ENCODE results near the gene ANKRD40. TPM values are rescaled to one million over a fixed set of nuclear protein-coding genes. Genes with fewer than 3 reads are reported as not detected.
"Not testable (repeated sequence)": the region's sequence is repeated elsewhere in the genome, so short reads cannot be mapped to it uniquely, and the experiment has no call there.

Gene ANKRD40
- total RNA-seq, 1 donor from 2014 or later, result 40.8 TPM

GRCh38 chr17:50683434-50684287 is 24.1 kb downstream of the ANKRD40 start:
- H3K27me3 Mint-ChIP-seq (ENCODE audit: unreplicated experiment), result peaks cover 1% of the 10 kb centered on the region
- H3K36me3 Mint-ChIP-seq (ENCODE audit: unreplicated experiment), result peaks cover 3% of the 10 kb centered on the region
- no peak overlapping the region for H3K27ac Mint-ChIP-seq (ENCODE audit: unreplicated experiment)
- no peak for TF ChIP-seq CTCF (IDR thresholded peaks at IDR 0.05; ENCODE audit: partially characterized antibody, unreplicated experiment)
- no peak overlapping the region for H3K4me3 Mint-ChIP-seq (ENCODE audit: unreplicated experiment)
- peaks cover 3% of the 10 kb centered on the region for H3K9me3 Mint-ChIP-seq (ENCODE audit: unreplicated experiment)
- DNase-seq, result no peak
- peaks cover 8% of the 10 kb centered on the region for H3K4me1 Mint-ChIP-seq (ENCODE audit: low read depth, unreplicated experiment)

GRCh38 chr17:50682938-50683337 is 24.8 kb downstream of the ANKRD40 start:
- Mint-ChIP-seq H3K27ac (ENCODE audit: unreplicated experiment) (no peak overlapping the region), H3K36me3 (ENCODE audit: unreplicated experiment) (peaks cover 3% of the 10 kb centered on the region), H3K27me3 (ENCODE audit: unreplicated experiment) (peaks cover 3% of the 10 kb centered on the region), H3K9me3 (ENCODE audit: unreplicated experiment) (peaks cover 3% of the 10 kb centered on the region), H3K4me1 (ENCODE audit: low read depth, unreplicated experiment) (peaks cover 8% of the 10 kb centered on the region), H3K4me3 (ENCODE audit: unreplicated experiment) (no peak overlapping the region)
- no peak for TF ChIP-seq CTCF (IDR thresholded peaks at IDR 0.05; ENCODE audit: partially characterized antibody, unreplicated experiment)
- DNase-seq, result no peak

- no peak overlapping the region for H3K27ac Mint-ChIP-seq (ENCODE audit: unreplicated experiment)
These were observed 25.3 kb downstream of the ANKRD40 start for GRCh38 chr17:50682441-50682840.

GRCh38 chr17:50681263-50682200 is 26.2 kb downstream of the ANKRD40 start:
- Mint-ChIP-seq H3K4me1 (ENCODE audit: low read depth, unreplicated experiment) (peaks cover 8% of the 10 kb centered on the region), H3K27ac (ENCODE audit: unreplicated experiment) (no peak overlapping the region), H3K4me3 (ENCODE audit: unreplicated experiment) (no peak overlapping the region), H3K36me3 (ENCODE audit: unreplicated experiment) (peaks cover 3% of the 10 kb centered on the region), H3K9me3 (ENCODE audit: unreplicated experiment) (peaks cover 3% of the 10 kb centered on the region), H3K27me3 (ENCODE audit: unreplicated experiment) (peaks cover 6% of the 10 kb centered on the region)
- peak; percentile 48 for DNase-seq
- no peak for TF ChIP-seq CTCF (IDR thresholded peaks at IDR 0.05; ENCODE audit: partially characterized antibody, unreplicated experiment)

More at GRCh38 chr17:50682441-50682840, 25.3 kb downstream of the ANKRD40 start:
- Mint-ChIP-seq H3K27me3 (ENCODE audit: unreplicated experiment) (peaks cover 3% of the 10 kb centered on the region), H3K36me3 (ENCODE audit: unreplicated experiment) (peaks cover 3% of the 10 kb centered on the region), H3K4me1 (ENCODE audit: low read depth, unreplicated experiment) (peaks cover 8% of the 10 kb centered on the region), H3K4me3 (ENCODE audit: unreplicated experiment) (no peak overlapping the region), H3K9me3 (ENCODE audit: unreplicated experiment) (peaks cover 3% of the 10 kb centered on the region)
- no peak for TF ChIP-seq CTCF (IDR thresholded peaks at IDR 0.05; ENCODE audit: partially characterized antibody, unreplicated experiment)
- no peak for DNase-seq

GRCh38 chr17:50680543-50681262 is 27.0 kb downstream of the ANKRD40 start:
- not testable (repeated sequence) for H3K27ac Mint-ChIP-seq (ENCODE audit: unreplicated experiment); H3K27me3 Mint-ChIP-seq (ENCODE audit: unreplicated experiment); H3K9me3 Mint-ChIP-seq (ENCODE audit: unreplicated experiment); H3K4me1 Mint-ChIP-seq (ENCODE audit: low read depth, unreplicated experiment); H3K36me3 Mint-ChIP-seq (ENCODE audit: unreplicated experiment); H3K4me3 Mint-ChIP-seq (ENCODE audit: unreplicated experiment); DNase-seq

Data from glutamatergic neuron (in vitro differentiated cells).